Measurements from ENCODE around the gene TNKS2. TPM values are rescaled to one million over a fixed set of nuclear protein-coding genes. Genes with fewer than 3 reads are reported as not detected.

Gene TNKS2
- total and polyA plus RNA-seq, 4 donors, result 35.3 to 91.9 (median 49.2) TPM

DNA sequence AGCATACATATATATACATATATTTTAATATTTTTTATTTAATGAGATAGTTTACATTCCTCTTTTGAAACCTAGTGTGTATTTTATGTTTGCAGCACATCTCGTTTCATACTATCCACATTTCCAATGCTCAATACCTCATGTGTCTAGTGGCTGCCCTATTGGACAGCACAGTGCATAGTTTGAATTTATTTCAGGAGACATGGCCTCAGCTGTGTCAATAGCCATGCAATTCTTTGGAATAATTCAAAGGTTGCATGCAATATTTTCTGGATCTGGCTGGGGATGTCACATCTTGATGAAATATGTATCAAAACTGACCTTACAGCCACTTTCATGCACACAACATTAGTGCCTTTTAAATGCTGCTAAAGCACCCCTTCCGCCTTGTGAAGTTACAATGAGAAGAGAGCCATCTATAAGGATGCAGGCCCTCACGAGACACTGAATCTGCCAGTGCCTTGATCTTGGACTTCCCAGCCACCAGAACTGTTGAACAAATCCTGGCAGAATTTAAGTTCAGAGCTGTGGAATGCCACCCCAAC is 98.1 kb downstream of the TNKS2 start:
- Histone ChIP-seq H3K27me3 (ENCODE audit: control insufficient read depth, insufficient read depth, low read length) (no peaks in the 10 kb centered on the region), H3K36me3 (ENCODE audit: control insufficient read depth, insufficient read depth, low read length) (no peaks in the 10 kb centered on the region), H3K27ac (ENCODE audit: low read depth, low read length) (no peak overlapping the region), H3K4me1 (ENCODE audit: control insufficient read depth, insufficient read depth, low read length) (no peaks in the 10 kb centered on the region), H3K9me3 (ENCODE audit: control insufficient read depth, insufficient read depth, low read length) (no peaks in the 10 kb centered on the region), H3K4me3 (ENCODE audit: low read depth, low read length) (no peak overlapping the region)
- 91% methylated on average over 1 of the region's 3 CpGs for WGBS (ENCODE audit: insufficient coverage)
- no peak for DNase-seq (ENCODE audit: low read depth in 4 of 6, low spot score in 6 of 6)

GRCh38 chr10:91897421-91897820 is 99.2 kb downstream of the TNKS2 start:
- no peaks in the 10 kb centered on the region for H3K4me1 ChIP-seq (ENCODE audit: control insufficient read depth, insufficient read depth, low read length)
- no peaks in the 10 kb centered on the region for H3K36me3 ChIP-seq (ENCODE audit: control insufficient read depth, insufficient read depth, low read length)
- WGBS (ENCODE audit: insufficient coverage), result 13% methylated on average over 3 of the region's 8 CpGs
- no peak overlapping the region for H3K27ac ChIP-seq (ENCODE audit: low read depth, low read length)
- H3K27me3 ChIP-seq (ENCODE audit: control insufficient read depth, insufficient read depth, low read length), result no peaks in the 10 kb centered on the region
- H3K4me3 ChIP-seq (ENCODE audit: low read depth, low read length), result no peak overlapping the region
- no peak for DNase-seq (ENCODE audit: low read depth in 4 of 6, low spot score in 6 of 6)
- H3K9me3 ChIP-seq (ENCODE audit: control insufficient read depth, insufficient read depth, low read length), result no peaks in the 10 kb centered on the region

GRCh38 chr10:91901784-91902677 is 103.8 kb downstream of the TNKS2 start:
- Histone ChIP-seq H3K27me3 (ENCODE audit: control insufficient read depth, insufficient read depth, low read length) (no peaks in the 10 kb centered on the region), H3K27ac (ENCODE audit: low read depth, low read length) (no peak overlapping the region), H3K36me3 (ENCODE audit: control insufficient read depth, insufficient read depth, low read length) (peaks cover 3% of the 10 kb centered on the region), H3K4me3 (ENCODE audit: low read depth, low read length) (no peak overlapping the region), H3K4me1 (ENCODE audit: control insufficient read depth, insufficient read depth, low read length) (peaks cover 1% of the 10 kb centered on the region), H3K9me3 (ENCODE audit: control insufficient read depth, insufficient read depth, low read length) (no peaks in the 10 kb centered on the region)
- 64% methylated on average over 2 of the region's 2 CpGs for WGBS (ENCODE audit: insufficient coverage)
- no peak for DNase-seq (ENCODE audit: low read depth in 4 of 6, low spot score in 6 of 6)

DNA sequence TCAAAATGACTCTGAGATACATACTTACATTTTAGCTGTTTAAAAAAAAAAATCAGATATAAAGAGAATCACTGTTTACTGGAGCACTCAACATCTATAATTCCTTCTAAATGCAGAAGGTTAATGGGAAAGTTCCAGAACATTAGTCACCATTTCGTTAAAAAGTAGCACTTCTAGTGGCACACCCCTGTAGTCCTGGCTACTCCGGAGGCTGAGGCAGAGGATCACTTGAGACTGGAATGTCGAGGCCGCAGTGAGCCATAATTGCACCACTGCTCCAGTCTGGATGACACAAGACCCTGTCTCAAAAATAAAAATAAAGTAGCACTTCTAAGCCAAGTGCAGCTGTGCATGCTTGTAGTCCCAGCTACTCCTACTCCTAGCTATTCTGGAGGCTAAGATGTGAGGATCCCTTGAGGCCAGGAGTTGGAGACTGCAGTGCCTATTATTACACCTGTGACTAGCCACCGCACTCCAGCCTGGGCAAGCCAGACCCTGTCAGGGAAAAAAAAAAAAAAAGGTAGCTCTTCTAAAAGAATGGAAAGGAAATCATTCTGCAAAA is 108.9 kb downstream of the TNKS2 start:
- peak overlapping the region; percentile 78 for H3K4me3 ChIP-seq (ENCODE audit: low read depth, low read length)
- no peaks in the 10 kb centered on the region for H3K9me3 ChIP-seq (ENCODE audit: control insufficient read depth, insufficient read depth, low read length)
- 69% methylated on average over 2 of the region's 5 CpGs for WGBS (ENCODE audit: insufficient coverage)
- peaks cover 8% of the 10 kb centered on the region for H3K4me1 ChIP-seq (ENCODE audit: control insufficient read depth, insufficient read depth, low read length)
- no peak for DNase-seq (ENCODE audit: low read depth in 4 of 6, low spot score in 6 of 6)
- H3K27ac ChIP-seq (ENCODE audit: low read depth, low read length), result no peak overlapping the region
- H3K27me3 ChIP-seq (ENCODE audit: control insufficient read depth, insufficient read depth, low read length), result no peaks in the 10 kb centered on the region
- H3K36me3 ChIP-seq (ENCODE audit: control insufficient read depth, insufficient read depth, low read length), result peaks cover 3% of the 10 kb centered on the region

DNA sequence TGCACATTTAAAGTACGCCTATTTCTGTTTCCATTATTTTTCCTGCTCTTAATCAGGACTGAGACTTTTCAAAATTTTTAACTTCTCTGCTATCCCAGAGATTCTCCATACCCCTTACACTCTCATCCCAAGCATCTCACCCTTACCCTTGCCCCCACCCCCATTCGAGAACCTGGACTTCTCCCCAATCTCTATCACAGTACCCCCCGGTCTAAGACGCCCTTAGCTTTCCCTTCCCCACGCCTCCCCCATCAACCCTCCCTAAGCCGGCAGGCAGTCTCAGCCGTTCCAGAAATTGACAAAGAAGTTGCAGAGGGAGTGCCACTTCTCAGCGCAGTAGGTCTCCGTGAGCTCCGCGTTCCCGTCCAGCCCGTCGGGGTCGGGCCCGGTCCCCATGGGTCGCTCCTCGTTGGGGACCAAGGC is 109.7 kb downstream of the TNKS2 start:
- peak overlapping the region; percentile 72 for H3K27ac ChIP-seq (ENCODE audit: low read depth, low read length)
- no peaks in the 10 kb centered on the region for H3K9me3 ChIP-seq (ENCODE audit: control insufficient read depth, insufficient read depth, low read length)
- peaks cover 3% of the 10 kb centered on the region for H3K36me3 ChIP-seq (ENCODE audit: control insufficient read depth, insufficient read depth, low read length)
- H3K27me3 ChIP-seq (ENCODE audit: control insufficient read depth, insufficient read depth, low read length), result no peaks in the 10 kb centered on the region
- H3K4me3 ChIP-seq (ENCODE audit: low read depth, low read length), result peak overlapping the region; percentile 78
- WGBS (ENCODE audit: insufficient coverage), result 2% methylated on average over 18 of the region's 18 CpGs
- peaks cover 8% of the 10 kb centered on the region for H3K4me1 ChIP-seq (ENCODE audit: control insufficient read depth, insufficient read depth, low read length)
- no peak for DNase-seq (ENCODE audit: low read depth in 4 of 6, low spot score in 6 of 6)

DNA sequence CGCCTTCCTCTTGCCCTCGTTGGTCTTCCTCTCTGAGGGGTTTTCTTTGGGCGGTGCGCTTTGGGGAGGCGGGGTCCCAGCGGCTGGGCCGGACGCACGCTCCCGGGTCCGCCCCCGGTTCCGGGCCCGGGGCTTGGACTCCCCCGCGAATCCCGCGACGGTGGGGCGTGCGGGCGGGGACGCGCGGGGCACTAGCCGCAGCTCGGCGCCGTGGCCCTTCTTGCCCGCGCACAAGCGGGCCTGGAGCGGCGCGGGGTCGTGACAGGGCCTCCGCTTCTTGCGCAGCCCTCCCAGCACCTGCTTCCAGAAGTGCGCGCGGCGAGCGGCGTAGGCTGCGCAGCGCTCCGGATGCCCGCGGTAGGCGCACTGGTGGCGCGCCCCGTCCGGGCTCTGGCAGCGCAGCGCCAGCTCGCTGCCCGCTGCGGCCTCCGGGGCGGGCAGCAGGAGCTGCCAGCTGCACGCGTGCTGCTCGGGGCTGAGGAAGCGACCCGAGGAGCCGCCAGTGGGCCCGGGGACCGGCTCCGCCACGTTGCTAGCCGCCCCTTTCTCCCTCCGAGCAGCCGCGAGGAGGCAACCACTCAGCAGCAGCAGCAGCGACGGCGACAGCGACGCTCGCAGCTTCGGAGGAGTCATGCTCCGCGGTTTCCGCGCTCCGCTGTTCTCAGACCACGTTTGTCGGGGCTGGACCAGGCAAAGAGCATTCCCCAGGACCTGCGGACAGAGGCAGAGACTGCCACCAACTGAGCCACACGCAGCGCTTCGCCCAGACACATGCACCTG is 110.3 kb downstream of the TNKS2 start:
- Histone ChIP-seq H3K36me3 (ENCODE audit: control insufficient read depth, insufficient read depth, low read length) (peaks cover 3% of the 10 kb centered on the region), H3K9me3 (ENCODE audit: control insufficient read depth, insufficient read depth, low read length) (no peaks in the 10 kb centered on the region), H3K4me1 (ENCODE audit: control insufficient read depth, insufficient read depth, low read length) (peaks cover 8% of the 10 kb centered on the region), H3K27ac (ENCODE audit: low read depth, low read length) (peak overlapping the region; percentile 72), H3K27me3 (ENCODE audit: control insufficient read depth, insufficient read depth, low read length) (no peaks in the 10 kb centered on the region), H3K4me3 (ENCODE audit: low read depth, low read length) (peak overlapping the region; percentile 78)
- peak; percentile 41 to 95 (median 78) for DNase-seq (ENCODE audit: low read depth in 4 of 6, low spot score in 6 of 6)
- WGBS (ENCODE audit: insufficient coverage), result under 1% methylated on average over 92 of the region's 93 CpGs

DNA sequence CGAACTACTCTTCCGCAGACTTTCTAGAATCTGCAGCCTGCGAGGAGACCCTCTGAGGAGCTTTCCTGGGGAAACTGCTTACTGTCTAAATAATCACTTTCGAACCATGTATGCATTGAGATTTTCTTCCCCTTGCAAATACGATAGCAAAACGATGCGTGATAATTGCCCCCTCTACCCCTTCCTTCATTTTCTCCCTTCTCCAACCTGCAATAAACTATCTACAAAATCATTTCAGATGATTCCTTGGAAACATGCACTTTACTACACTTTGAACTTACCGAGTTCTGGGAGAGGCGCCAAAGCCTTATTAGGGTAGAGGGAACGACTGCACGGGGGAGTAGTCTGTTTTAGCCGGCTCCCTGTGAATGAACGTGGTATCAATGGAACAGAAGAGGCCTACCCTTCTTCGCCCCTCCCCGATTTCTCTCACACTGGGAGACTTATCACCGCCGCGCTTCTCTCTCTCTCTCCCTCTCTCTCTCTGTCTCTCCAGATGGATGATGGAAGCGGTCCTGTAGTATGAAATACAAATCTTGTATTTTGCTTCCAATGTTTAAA is 111.0 kb downstream of the TNKS2 start, which contains the start of gene FGFBP3:
FGFBP3 (minus strand) TSS at position 370 of the 561 bp plus-strand sequence. CDS start 517 bp downstream, outside the sequence.
- H3K27me3 ChIP-seq (ENCODE audit: control insufficient read depth, insufficient read depth, low read length), result no peaks in the 10 kb centered on the region
- H3K36me3 ChIP-seq (ENCODE audit: control insufficient read depth, insufficient read depth, low read length), result peaks cover 3% of the 10 kb centered on the region
- 0% methylated on average over 7 of the region's 19 CpGs for WGBS (ENCODE audit: insufficient coverage)
- H3K4me1 ChIP-seq (ENCODE audit: control insufficient read depth, insufficient read depth, low read length), result peaks cover 8% of the 10 kb centered on the region
- H3K9me3 ChIP-seq (ENCODE audit: control insufficient read depth, insufficient read depth, low read length), result no peaks in the 10 kb centered on the region
- peak within 1 kb of the TSS; percentile 72 for H3K27ac ChIP-seq (ENCODE audit: low read depth, low read length)
- peak in 5 of 6 donors; percentile 66 to 93 (median 70) for DNase-seq (ENCODE audit: low read depth in 4 of 6, low spot score in 6 of 6)
- peak within 1 kb of the TSS; percentile 78 for H3K4me3 ChIP-seq (ENCODE audit: low read depth, low read length)

DNA sequence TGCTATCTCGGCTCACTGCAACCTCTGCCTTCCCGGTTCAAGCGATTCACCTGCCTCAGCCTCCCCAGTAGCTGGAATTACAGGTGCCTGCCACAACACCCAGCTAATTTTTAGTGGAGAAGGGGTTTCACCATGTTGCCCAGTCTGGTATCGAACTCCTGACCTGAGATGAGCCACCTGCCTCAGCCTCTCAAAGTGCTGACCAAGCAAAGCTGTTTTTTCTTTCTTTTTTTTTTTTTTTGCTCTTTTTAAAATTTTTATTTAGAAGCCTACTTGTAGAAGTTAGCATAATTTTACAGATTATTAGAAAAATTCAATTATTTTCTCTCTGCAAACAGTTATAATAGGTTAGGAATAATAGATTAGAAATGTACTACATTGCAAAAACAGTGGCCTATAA is 112.2 kb downstream of the TNKS2 start:
- Histone ChIP-seq H3K9me3 (ENCODE audit: control insufficient read depth, insufficient read depth, low read length) (no peaks in the 10 kb centered on the region), H3K36me3 (ENCODE audit: control insufficient read depth, insufficient read depth, low read length) (peaks cover under 1% of the 10 kb centered on the region), H3K27ac (ENCODE audit: low read depth, low read length) (no peak overlapping the region), H3K4me3 (ENCODE audit: low read depth, low read length) (no peak overlapping the region), H3K27me3 (ENCODE audit: control insufficient read depth, insufficient read depth, low read length) (no peaks in the 10 kb centered on the region), H3K4me1 (ENCODE audit: control insufficient read depth, insufficient read depth, low read length) (peaks cover 8% of the 10 kb centered on the region)
- WGBS (ENCODE audit: insufficient coverage), result 70% methylated on average over 2 of the region's 4 CpGs
- no peak for DNase-seq (ENCODE audit: low read depth in 4 of 6, low spot score in 6 of 6)
